GM23248 (cell line): ENCODE results near the gene IFT27.

Source experiments
- EZH2 ChIP-seq: fragments of 200-600 bp; sonication (generic); IDR thresholded peaks from 2 replicates; pipeline ENCODE4 v1.6.1; 2018; ENCODE audit warnings: antibody characterized with exemption, mild to moderate bottlenecking; ENCODE audit not compliant: insufficient read depth, poor library complexity, severe bottlenecking
- EZH2phosphoT487 ChIP-seq: fragments of 200-600 bp; sonication (generic); IDR thresholded peaks from 2 replicates; pipeline ENCODE4 v1.6.1; 2018; ENCODE audit warnings: antibody characterized with exemption, moderate library complexity, mild to moderate bottlenecking, low read depth; ENCODE audit not compliant: insufficient read depth

- TF ChIP-seq EZH2 (no peak), EZH2phosphoT487 (no peak)
Measured at GRCh38 chr22:36771356-36772063, 4.4 kb downstream of the IFT27 start.
